ENCODE measurements around the gene FAM241A.

The FAM241A gene

DNA sequence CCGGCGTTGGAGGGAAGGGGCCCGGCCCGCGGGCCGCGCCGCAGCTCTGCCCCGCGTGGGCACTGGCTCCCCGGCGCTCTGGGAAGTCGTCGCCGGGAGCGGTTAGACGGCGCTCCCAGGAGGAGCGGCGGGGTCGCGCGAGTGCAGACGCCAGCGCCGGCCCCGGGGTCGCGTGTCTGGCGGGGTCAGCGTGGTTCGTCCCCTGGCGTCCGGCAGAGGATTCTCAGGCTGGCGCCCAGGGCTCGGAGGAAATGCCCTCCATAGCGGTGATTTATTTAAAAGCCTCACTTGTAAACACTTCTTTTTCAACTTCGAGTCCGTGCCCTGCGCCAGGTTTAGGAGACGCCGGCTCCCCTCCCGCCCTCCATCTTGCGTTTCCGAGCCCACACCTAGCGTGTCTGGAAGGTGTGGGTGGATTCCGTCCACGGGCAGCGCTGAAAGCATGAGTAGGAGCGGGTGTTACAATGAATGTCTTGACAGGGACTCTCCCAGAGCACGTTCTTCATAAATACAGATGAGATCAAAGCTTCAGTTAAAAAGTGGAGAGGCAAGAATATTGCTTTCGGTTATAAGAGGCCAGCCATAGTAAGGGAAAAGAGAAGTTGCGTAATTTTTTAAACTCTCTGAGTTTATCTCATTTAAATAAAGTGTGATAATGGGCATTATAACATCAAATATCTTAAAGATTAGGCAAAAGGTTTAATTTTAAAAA, 692 bp downstream of the FAM241A start:
- no peak for DNase-seq (ENCODE audit: insufficient read length, low spot score)
- TF ChIP-seq, protein P1, sequence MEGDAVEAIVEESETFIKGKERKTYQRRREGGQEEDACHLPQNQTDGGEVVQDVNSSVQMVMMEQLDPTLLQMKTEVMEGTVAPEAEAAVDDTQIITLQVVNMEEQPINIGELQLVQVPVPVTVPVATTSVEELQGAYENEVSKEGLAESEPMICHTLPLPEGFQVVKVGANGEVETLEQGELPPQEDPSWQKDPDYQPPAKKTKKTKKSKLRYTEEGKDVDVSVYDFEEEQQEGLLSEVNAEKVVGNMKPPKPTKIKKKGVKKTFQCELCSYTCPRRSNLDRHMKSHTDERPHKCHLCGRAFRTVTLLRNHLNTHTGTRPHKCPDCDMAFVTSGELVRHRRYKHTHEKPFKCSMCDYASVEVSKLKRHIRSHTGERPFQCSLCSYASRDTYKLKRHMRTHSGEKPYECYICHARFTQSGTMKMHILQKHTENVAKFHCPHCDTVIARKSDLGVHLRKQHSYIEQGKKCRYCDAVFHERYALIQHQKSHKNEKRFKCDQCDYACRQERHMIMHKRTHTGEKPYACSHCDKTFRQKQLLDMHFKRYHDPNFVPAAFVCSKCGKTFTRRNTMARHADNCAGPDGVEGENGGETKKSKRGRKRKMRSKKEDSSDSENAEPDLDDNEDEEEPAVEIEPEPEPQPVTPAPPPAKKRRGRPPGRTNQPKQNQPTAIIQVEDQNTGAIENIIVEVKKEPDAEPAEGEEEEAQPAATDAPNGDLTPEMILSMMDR (IDR thresholded peaks at IDR 0.05; ENCODE audit: insufficient read depth, missing control alignments), result no peak
- FAIRE-seq, result no peak

DNA sequence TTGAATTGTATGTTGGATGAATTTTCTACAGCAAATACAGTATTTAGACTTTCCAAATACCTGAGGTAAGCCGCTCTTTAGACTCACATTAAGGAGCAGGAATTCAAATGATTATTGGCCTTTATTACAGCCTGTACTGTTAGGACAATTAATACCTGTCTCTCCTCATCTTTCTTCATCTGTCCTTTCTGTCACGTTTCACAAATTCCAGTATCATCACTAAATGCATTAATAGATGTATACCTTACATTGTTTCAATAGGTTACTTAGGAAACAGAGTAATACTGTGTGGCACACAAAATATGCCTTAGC, 1.2 kb downstream of the FAM241A start:
- DNase-seq (ENCODE audit: insufficient read length, low spot score) (no peak), FAIRE-seq (no peak)
- TF ChIP-seq, protein P1 (IDR thresholded peaks at IDR 0.05; ENCODE audit: insufficient read depth, missing control alignments), result no peak

DNA sequence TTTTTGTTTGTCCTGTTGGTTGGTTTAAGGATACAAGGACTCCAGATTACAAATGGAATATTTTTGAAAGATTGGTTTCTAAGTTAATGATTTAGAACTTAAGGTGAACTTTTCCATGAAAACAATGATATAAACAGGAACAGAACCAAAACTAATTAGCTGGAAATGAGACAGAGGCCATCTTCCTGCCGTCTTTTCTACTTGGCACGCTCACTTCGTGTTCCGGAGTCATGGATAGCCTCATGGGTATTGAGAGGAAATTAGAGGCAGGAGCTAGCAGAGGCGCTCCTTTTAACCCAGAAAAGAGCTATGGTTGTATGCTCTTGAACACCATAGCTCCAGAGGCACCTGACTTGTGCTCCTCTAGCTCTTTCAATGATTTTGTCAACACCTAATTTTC, 2.4 kb downstream of the FAM241A start:
- TF ChIP-seq, protein P1 (IDR thresholded peaks at IDR 0.05; ENCODE audit: insufficient read depth, missing control alignments), result no peak
- DNase-seq (ENCODE audit: insufficient read length, low spot score), result no peak
- no peak for FAIRE-seq

DNA sequence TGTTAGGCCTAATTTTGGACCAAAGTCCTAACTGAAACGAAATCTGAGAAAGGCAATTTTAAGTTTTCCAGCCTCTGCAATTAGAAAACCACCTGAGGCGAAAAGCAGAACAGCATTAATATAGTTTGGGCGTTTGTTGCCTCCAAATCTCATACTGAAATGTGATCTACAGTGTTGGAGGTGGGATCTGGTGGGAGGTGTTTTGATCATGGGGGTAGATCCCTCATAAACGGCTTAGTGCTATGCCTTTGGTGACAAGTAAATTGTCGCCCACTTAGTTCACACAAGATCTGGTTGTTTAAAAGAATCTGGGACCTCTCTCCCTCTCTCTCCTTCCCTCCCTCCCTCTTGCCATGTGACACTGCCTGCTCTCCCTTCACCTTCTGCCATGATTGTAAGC, 5.7 kb downstream of the FAM241A start:
- FAIRE-seq, result no peak
- DNase-seq (ENCODE audit: insufficient read length, low spot score), result no peak
- TF ChIP-seq, protein P1 (IDR thresholded peaks at IDR 0.05; ENCODE audit: insufficient read depth, missing control alignments), result no peak

DNA sequence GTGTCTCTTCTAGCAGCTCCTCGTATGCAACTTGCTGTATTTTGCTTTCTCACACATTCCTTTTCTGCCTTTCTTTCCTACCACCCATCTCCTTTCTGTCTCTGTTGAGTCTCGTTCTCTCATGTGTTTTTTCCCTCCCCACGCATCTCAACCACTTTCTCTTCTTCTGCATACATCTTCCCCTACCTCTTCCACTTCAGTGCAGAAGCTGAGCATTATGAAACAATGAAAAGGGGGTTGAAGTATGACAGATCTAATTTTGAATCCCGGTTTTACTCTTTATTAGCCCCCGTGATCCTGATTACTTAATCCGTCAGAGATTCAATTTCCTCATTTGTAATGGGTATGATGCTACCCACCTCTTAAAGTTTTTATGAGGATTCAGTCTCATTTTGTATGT, 7.3 kb downstream of the FAM241A start:
- FAIRE-seq (peak; percentile 61), DNase-seq (ENCODE audit: insufficient read length, low spot score) (no peak)

DNA sequence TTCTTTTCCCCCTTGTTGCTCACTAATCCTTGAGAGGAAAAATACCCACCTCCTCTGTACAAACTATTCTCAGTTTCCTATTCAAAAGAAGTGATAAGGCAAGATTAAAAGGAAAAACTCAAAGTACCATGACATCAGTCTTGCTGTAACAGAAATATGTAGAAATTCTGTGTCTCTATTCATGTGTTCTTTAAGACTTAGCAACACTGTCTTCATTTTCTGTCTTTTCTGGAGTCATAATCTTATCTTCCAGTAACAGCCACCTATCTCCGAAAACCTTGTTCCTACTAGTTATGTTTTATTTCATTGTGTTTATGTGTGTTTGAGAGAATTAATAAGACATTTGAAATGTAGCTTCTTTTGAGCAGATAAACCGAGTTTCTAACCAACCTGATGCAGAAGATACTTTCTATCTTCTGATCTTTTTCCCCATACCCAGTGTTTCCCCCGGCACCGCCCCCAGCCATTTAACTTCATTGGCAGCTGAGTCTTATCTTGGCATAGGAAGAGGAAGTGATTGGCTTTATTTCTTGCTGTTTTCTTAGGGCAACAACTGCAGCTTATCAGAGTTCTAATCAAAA, 8.0 kb downstream of the FAM241A start:
- FAIRE-seq, result no peak
- DNase-seq (ENCODE audit: insufficient read length, low spot score), result no peak
- TF ChIP-seq, protein P1 (IDR thresholded peaks at IDR 0.05; ENCODE audit: insufficient read depth, missing control alignments), result no peak

More for the DNA sequence above, 7.3 kb downstream of the FAM241A start:
- TF ChIP-seq, protein P1 (IDR thresholded peaks at IDR 0.05; ENCODE audit: insufficient read depth, missing control alignments), result no peak

DNA sequence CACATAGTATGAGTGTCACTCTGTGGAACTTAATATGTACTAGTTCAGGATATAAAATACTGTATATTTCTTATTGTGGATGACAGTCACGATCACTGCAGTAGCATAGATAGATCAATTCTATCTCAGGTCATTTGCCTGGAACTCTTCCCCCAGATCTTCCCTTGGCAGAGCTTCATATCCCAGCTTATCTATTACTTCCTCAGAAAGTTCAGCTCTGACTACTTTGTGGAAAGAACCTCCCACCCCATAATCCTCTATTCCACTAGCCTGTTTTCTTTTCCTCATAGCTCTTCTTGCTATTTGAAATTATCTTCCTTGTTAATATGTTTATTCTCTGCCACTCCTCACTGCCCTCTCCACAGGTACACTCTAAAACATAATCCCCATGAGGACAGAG, 10.9 kb downstream of the FAM241A start:
- DNase-seq (ENCODE audit: insufficient read length, low spot score) (no peak), FAIRE-seq (no peak)
- TF ChIP-seq, protein P1 (IDR thresholded peaks at IDR 0.05; ENCODE audit: insufficient read depth, missing control alignments), result no peak

Measured in D721Med (cell line).